Measurements from ENCODE around the gene CELF2.

GRCh38 chr10:11089272-11089671 lies 71.6 kb downstream of the CELF2 start:
- no peak for TF ChIP-seq CTCF (IDR thresholded peaks at IDR 0.05)
- no peak for TF ChIP-seq POLR2A (IDR thresholded peaks at IDR 0.05)

All from vagina (tissue), 2 donors.